Upper lobe of left lung (tissue), 4 donors: ENCODE measurements around the gene SMAD3.

Source experiments
- CTCF ChIP-seq, 6 experiments: fragments of 450-650 bp in 4 of 6; fragments of 200-600 bp in 2 of 6; sonication (generic) in 2 of 6; IDR thresholded peaks; one replicate each; pipeline ENCODE4 v1.5.1; 2016 to 2019; ENCODE audit warnings: antibody characterized with exemption in 6 of 6
- EP300 ChIP-seq, 4 donors: sonication (generic); formaldehyde crosslinking; IDR thresholded peaks; one replicate each; pipeline ENCODE4 v1.5.1; 2017; ENCODE audit warnings: antibody characterized with exemption in 4 of 4, control low read depth in 2 of 4
- POLR2AphosphoS5 ChIP-seq, 2 donors: sonication (generic); formaldehyde crosslinking; IDR thresholded peaks; one replicate each; pipeline ENCODE4 v1.5.1; 2017; ENCODE audit warnings: antibody characterized with exemption in 2 of 2

- no peak for TF ChIP-seq CTCF (IDR thresholded peaks at IDR 0.05)
- no peak for TF ChIP-seq POLR2AphosphoS5 (IDR thresholded peaks at IDR 0.05)
- no peak for TF ChIP-seq EP300 (IDR thresholded peaks at IDR 0.05)
These were observed 109.0 kb downstream of the SMAD3 start for GRCh38 chr15:67174446-67174845.
